Upper lobe of left lung (tissue), 6 donors: ENCODE measurements around the gene DCT. TPM values are rescaled to one million over a fixed set of nuclear protein-coding genes. Genes with fewer than 3 reads are reported as not detected.

Source experiments
- ATAC-seq, 2 donors: fragments of 200-7000 bp; cut with Tn5 transposase; one replicate each; pipeline ENCODE4 v1.9.1; 2022; ENCODE audit warnings: mild to moderate bottlenecking in 2 of 2, moderate library complexity in 2 of 2; ENCODE audit not compliant: low FRiP score in 2 of 2
- DNase-seq, 2 donors: peaks; one replicate each; pipeline ENCODE4 v3.0.0-alpha.2; 2019 to 2020
- H3K27ac ChIP-seq, 4 donors: fragments of 200-600 bp; sonication (generic); one replicate each; pipeline ENCODE4 v1.5.1; 2016 to 2019
- H3K27me3 ChIP-seq, 4 donors: fragments of 200-600 bp; sonication (generic); one replicate each; pipeline ENCODE4 v1.5.1; 2017 to 2019
- H3K36me3 ChIP-seq, 4 donors: fragments of 200-600 bp; sonication (generic); one replicate each; pipeline ENCODE4 v1.5.1; 2016 to 2019
- H3K4me1 ChIP-seq, 4 donors: fragments of 200-600 bp; sonication (generic); one replicate each; pipeline ENCODE4 v1.5.1; 2018 to 2019
- H3K4me3 ChIP-seq, 4 donors: fragments of 200-600 bp; sonication (generic); one replicate each; pipeline ENCODE4 v1.5.1; 2017 to 2019; ENCODE audit warnings: mild to moderate bottlenecking in 2 of 4, moderate library complexity in 1 of 4
- H3K9me3 ChIP-seq, 4 donors: fragments of 200-600 bp; sonication (generic); one replicate each; pipeline ENCODE4 v1.5.1; 2018 to 2019
- CTCF ChIP-seq, 6 experiments: fragments of 450-650 bp in 4 of 6; fragments of 200-600 bp in 2 of 6; sonication (generic) in 2 of 6; IDR thresholded peaks; one replicate each; pipeline ENCODE4 v1.5.1; 2016 to 2019; ENCODE audit warnings: antibody characterized with exemption in 6 of 6
- EP300 ChIP-seq, 4 donors: sonication (generic); formaldehyde crosslinking; IDR thresholded peaks; one replicate each; pipeline ENCODE4 v1.5.1; 2017; ENCODE audit warnings: antibody characterized with exemption in 4 of 4, control low read depth in 2 of 4
- POLR2A ChIP-seq, 4 donors: fragments of 450-650 bp; IDR thresholded peaks; one replicate each; pipeline ENCODE4 v1.5.1; 2016 to 2017; ENCODE audit warnings: antibody characterized with exemption in 4 of 4, mild to moderate bottlenecking in 2 of 4
- POLR2AphosphoS5 ChIP-seq, 2 donors: sonication (generic); formaldehyde crosslinking; IDR thresholded peaks; one replicate each; pipeline ENCODE4 v1.5.1; 2017; ENCODE audit warnings: antibody characterized with exemption in 2 of 2
- WGBS, 2 donors: methylation state at CpG; one replicate each; pipeline ENCODE4 v1.1.5; 2017 to 2018; 5-methylcytosine and 5-hydroxymethylcytosine counted together
- total RNA-seq, 6 donors: library from RNA; depleted of rRNA in 4 of 6; stranded (reverse); fragments of >200 nt in 4 of 6; gene quantifications; one replicate each; pipeline versions ENCODE4 v1.1.0 to v1.2.1, GENCODE V29; 2016 to 2021
- donor health status: DM: no; HTN: no; CAD: no; lungs with moderate emphysema.
- donor health status: DM: no; HTN: yes; CAD: no; lungs with severe emphysema.

The DCT gene
- total RNA-seq, 6 donors from 2014 or later = 0.07 to 4.2 (median 0.20) TPM; not detected in 3

GRCh38 chr13:94495806-94496205 is 16.3 kb upstream of the DCT start:
- WGBS, 2 donors = 88 to 93% methylated on average over 3 of the region's 3 CpGs

GRCh38 chr13:94494026-94494425 is 14.5 kb upstream of the DCT start:
- no peaks in the 10 kb centered on the region for H3K36me3 ChIP-seq
- no peak for DNase-seq
- H3K9me3 ChIP-seq = no peaks in the 10 kb centered on the region
- no peaks in the 10 kb centered on the region for H3K27me3 ChIP-seq
- ATAC-seq = no peak
- H3K27ac ChIP-seq = no peak overlapping the region
- no peaks in the 10 kb centered on the region for H3K4me1 ChIP-seq
- TF ChIP-seq CTCF (IDR thresholded peaks at IDR 0.05) = no peak
- no peak overlapping the region for H3K4me3 ChIP-seq
- WGBS, 2 donors = 33 to 46% methylated on average over 2 of the region's 2 CpGs

More at GRCh38 chr13:94495806-94496205, 16.3 kb upstream of the DCT start:
- no peak for ATAC-seq
- no peaks in the 10 kb centered on the region for H3K4me1 ChIP-seq
- DNase-seq = no peak
- H3K27ac ChIP-seq = no peak overlapping the region
- no peak for TF ChIP-seq EP300 (IDR thresholded peaks at IDR 0.05)
- TF ChIP-seq CTCF (IDR thresholded peaks at IDR 0.05) = no peak
- no peak for TF ChIP-seq POLR2A (IDR thresholded peaks at IDR 0.05)
- no peak for TF ChIP-seq POLR2AphosphoS5 (IDR thresholded peaks at IDR 0.05)
- H3K9me3 ChIP-seq = no peaks in the 10 kb centered on the region
- no peaks in the 10 kb centered on the region for H3K36me3 ChIP-seq
- H3K27me3 ChIP-seq = no peaks in the 10 kb centered on the region
- H3K4me3 ChIP-seq = no peak overlapping the region

- no peak for DNase-seq
- Histone ChIP-seq H3K9me3 (no peaks in the 10 kb centered on the region), H3K4me1 (no peaks in the 10 kb centered on the region), H3K36me3 (no peaks in the 10 kb centered on the region), H3K27me3 (no peaks in the 10 kb centered on the region), H3K27ac (no peak overlapping the region), H3K4me3 (no peak overlapping the region)
- no peak for ATAC-seq
- 80 to 91% methylated on average over 2 of the region's 2 CpGs for WGBS, 2 donors
- no peak for TF ChIP-seq CTCF (IDR thresholded peaks at IDR 0.05)
- TF ChIP-seq POLR2A (IDR thresholded peaks at IDR 0.05) = no peak
- no peak for TF ChIP-seq POLR2AphosphoS5 (IDR thresholded peaks at IDR 0.05)
- TF ChIP-seq EP300 (IDR thresholded peaks at IDR 0.05) = no peak
Observed at GRCh38 chr13:94487043-94487442, 7.6 kb upstream of the DCT start.

- 81 to 84% methylated on average over 5 of the region's 5 CpGs for WGBS, 2 donors
Observed at GRCh38 chr13:94483970-94484369, 4.5 kb upstream of the DCT start.

More at GRCh38 chr13:94483970-94484369, 4.5 kb upstream of the DCT start:
- Histone ChIP-seq H3K9me3 (no peaks in the 10 kb centered on the region), H3K36me3 (no peaks in the 10 kb centered on the region), H3K27me3 (no peaks in the 10 kb centered on the region), H3K27ac (no peak overlapping the region), H3K4me3 (no peak overlapping the region), H3K4me1 (no peaks in the 10 kb centered on the region)
- ATAC-seq (no peak), DNase-seq (no peak)
- TF ChIP-seq POLR2A (IDR thresholded peaks at IDR 0.05) (no peak), CTCF (IDR thresholded peaks at IDR 0.05) (no peak), EP300 (IDR thresholded peaks at IDR 0.05) (no peak), POLR2AphosphoS5 (IDR thresholded peaks at IDR 0.05) (no peak)
